Stimulated activated CD4-positive, alpha-beta T cell treated with anti-CD3 and anti-CD28 coated beads, Interleukin-2, amount 100 ng/mL, for 4 hours (primary cell): ENCODE results near the gene STRBP.
"Not testable (repeated sequence)": the region's sequence is repeated elsewhere in the genome, so short reads cannot be mapped to it uniquely, and the experiment has no call there.

Experiments
- DNase-seq: peaks from one replicate; pipeline ENCODE4 v3.0.0-alpha.2; 2020; ENCODE audit warnings: low read depth

STRBP gene

GRCh38 chr9:123249162-123249561 lies 19.2 kb downstream of the STRBP start:
- not testable (repeated sequence) for DNase-seq

- DNase-seq: no peak
These were observed 19.8 kb downstream of the STRBP start for GRCh38 chr9:123248630-123249029.

GRCh38 chr9:123246534-123246933 lies 21.9 kb downstream of the STRBP start:
- no peak for DNase-seq

GRCh38 chr9:123239726-123240125 lies 28.7 kb downstream of the STRBP start:
- DNase-seq: no peak

- DNase-seq: no peak
These were observed 30.0 kb downstream of the STRBP start for GRCh38 chr9:123238365-123238764.

- DNase-seq: no peak
These were observed 31.2 kb downstream of the STRBP start for GRCh38 chr9:123237220-123237619.

- no peak for DNase-seq
These were observed 32.9 kb downstream of the STRBP start for GRCh38 chr9:123235448-123235847.

GRCh38 chr9:123234853-123235252 lies 33.5 kb downstream of the STRBP start:
- no peak for DNase-seq

GRCh38 chr9:123232332-123232731 lies 36.1 kb downstream of the STRBP start:
- no peak for DNase-seq

GRCh38 chr9:123231421-123231820 lies 37.0 kb downstream of the STRBP start:
- DNase-seq: no peak

GRCh38 chr9:123228967-123229366 lies 39.4 kb downstream of the STRBP start:
- DNase-seq: no peak

GRCh38 chr9:123225995-123226394 lies 42.4 kb downstream of the STRBP start:
- no peak for DNase-seq

- DNase-seq: peak; percentile 64
These were observed 43.0 kb downstream of the STRBP start for GRCh38 chr9:123225374-123225813.

GRCh38 chr9:123220127-123220526 lies 48.3 kb downstream of the STRBP start:
- DNase-seq: no peak

- DNase-seq: no peak
These were observed 49.6 kb downstream of the STRBP start for GRCh38 chr9:123218831-123219230.

- DNase-seq: no peak
These were observed 51.2 kb downstream of the STRBP start for GRCh38 chr9:123217128-123217654.

- no peak for DNase-seq
These were observed 52.1 kb downstream of the STRBP start for GRCh38 chr9:123216251-123216797.

- DNase-seq: no peak
These were observed 57.3 kb downstream of the STRBP start for GRCh38 chr9:123211081-123211480.

- no peak for DNase-seq
These were observed 59.7 kb downstream of the STRBP start for GRCh38 chr9:123208626-123209174.

GRCh38 chr9:123206065-123206464 lies 62.3 kb downstream of the STRBP start:
- no peak for DNase-seq

GRCh38 chr9:123201083-123201482 lies 67.3 kb downstream of the STRBP start:
- DNase-seq: no peak

- DNase-seq: not testable (repeated sequence)
These were observed 67.9 kb downstream of the STRBP start for GRCh38 chr9:123200469-123200868.

GRCh38 chr9:123196124-123196523 lies 72.3 kb downstream of the STRBP start:
- no peak for DNase-seq

- DNase-seq: no peak
These were observed 74.4 kb downstream of the STRBP start for GRCh38 chr9:123194023-123194422.
